Uterus (tissue), 4 donors: Measurements from ENCODE around the gene FEN1. TPM values are rescaled to one million over a fixed set of nuclear protein-coding genes. Genes with fewer than 3 reads are reported as not detected.

Experiments used
- DNase-seq, 2 donors: peaks; one replicate each; pipeline ENCODE4 v3.0.0-alpha.2; 2019 to 2020
- H3K27ac ChIP-seq, 2 donors: fragments of 200-600 bp; sonication (generic); 1 replicate in 1 of 2; 2 replicates in 1 of 2; pipeline ENCODE4 v1.5.1; 2016 to 2018
- H3K27me3 ChIP-seq, 2 donors: fragments of 200-600 bp; sonication (generic); one replicate each; pipeline ENCODE4 v1.5.1; 2018 to 2019; ENCODE audit warnings: control low read depth in 1 of 2
- H3K36me3 ChIP-seq, 2 donors: fragments of 200-600 bp; sonication (generic); one replicate each; pipeline ENCODE4 v1.5.1; 2019; ENCODE audit warnings: control low read depth in 1 of 2
- H3K4me1 ChIP-seq, 2 donors: fragments of 200-600 bp; sonication (generic); one replicate each; pipeline ENCODE4 v1.5.1; 2018 to 2019; ENCODE audit warnings: control low read depth in 1 of 2
- H3K4me3 ChIP-seq, 2 donors: fragments of 200-600 bp; sonication (generic); 1 replicate in 1 of 2; 2 replicates in 1 of 2; pipeline ENCODE4 v1.5.1; 2018 to 2019; ENCODE audit warnings: mild to moderate bottlenecking in 1 of 2
- H3K9me3 ChIP-seq, 2 donors: fragments of 200-600 bp; sonication (generic); one replicate each; pipeline ENCODE4 v1.5.1; 2019; ENCODE audit warnings: control low read depth in 1 of 2
- POLR2A ChIP-seq, 2 donors: fragments of 450-650 bp; IDR thresholded peaks; one replicate each; pipeline ENCODE4 v1.6.1; 2016; ENCODE audit warnings: antibody characterized with exemption in 2 of 2, mild to moderate bottlenecking in 1 of 2, moderate library complexity in 1 of 2
- intact Hi-C: fragments of 100-400 bp; cut with DNase I; formaldehyde crosslinking; loops from one replicate; pipeline ENCODE4 v1.15.1; 2023; ENCODE audit warnings: low total_unique reads
- total RNA-seq, 4 donors: library from RNA; depleted of rRNA in 3 of 4; stranded (reverse); fragments of >200 nt in 3 of 4; gene quantifications; one replicate each; pipeline versions ENCODE4 v1.1.0 to v1.2.4, GENCODE V29; 2014 to 2023
- TF ChIP-seq, protein P1 (sequence below), 4 experiments: fragments of 200-600 bp in 2 of 4; fragments of 450-650 bp in 2 of 4; sonication (generic) in 2 of 4; IDR thresholded peaks; one replicate each; pipeline ENCODE4 v1.5.1; 2016 to 2019; ENCODE audit warnings: antibody characterized with exemption in 4 of 4, mild to moderate bottlenecking in 2 of 4, moderate library complexity in 1 of 4
- donor health status: DM: yes; HTN: yes; CAD: no.

FEN1 gene, protein sequence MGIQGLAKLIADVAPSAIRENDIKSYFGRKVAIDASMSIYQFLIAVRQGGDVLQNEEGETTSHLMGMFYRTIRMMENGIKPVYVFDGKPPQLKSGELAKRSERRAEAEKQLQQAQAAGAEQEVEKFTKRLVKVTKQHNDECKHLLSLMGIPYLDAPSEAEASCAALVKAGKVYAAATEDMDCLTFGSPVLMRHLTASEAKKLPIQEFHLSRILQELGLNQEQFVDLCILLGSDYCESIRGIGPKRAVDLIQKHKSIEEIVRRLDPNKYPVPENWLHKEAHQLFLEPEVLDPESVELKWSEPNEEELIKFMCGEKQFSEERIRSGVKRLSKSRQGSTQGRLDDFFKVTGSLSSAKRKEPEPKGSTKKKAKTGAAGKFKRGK
- total RNA-seq, result 10 to 100 TPM in 1 of 4 donors, 1 to 10 TPM in 2, under 1 TPM in 1; 0.77 to 19.4 (median 6.8) TPM

DNA sequence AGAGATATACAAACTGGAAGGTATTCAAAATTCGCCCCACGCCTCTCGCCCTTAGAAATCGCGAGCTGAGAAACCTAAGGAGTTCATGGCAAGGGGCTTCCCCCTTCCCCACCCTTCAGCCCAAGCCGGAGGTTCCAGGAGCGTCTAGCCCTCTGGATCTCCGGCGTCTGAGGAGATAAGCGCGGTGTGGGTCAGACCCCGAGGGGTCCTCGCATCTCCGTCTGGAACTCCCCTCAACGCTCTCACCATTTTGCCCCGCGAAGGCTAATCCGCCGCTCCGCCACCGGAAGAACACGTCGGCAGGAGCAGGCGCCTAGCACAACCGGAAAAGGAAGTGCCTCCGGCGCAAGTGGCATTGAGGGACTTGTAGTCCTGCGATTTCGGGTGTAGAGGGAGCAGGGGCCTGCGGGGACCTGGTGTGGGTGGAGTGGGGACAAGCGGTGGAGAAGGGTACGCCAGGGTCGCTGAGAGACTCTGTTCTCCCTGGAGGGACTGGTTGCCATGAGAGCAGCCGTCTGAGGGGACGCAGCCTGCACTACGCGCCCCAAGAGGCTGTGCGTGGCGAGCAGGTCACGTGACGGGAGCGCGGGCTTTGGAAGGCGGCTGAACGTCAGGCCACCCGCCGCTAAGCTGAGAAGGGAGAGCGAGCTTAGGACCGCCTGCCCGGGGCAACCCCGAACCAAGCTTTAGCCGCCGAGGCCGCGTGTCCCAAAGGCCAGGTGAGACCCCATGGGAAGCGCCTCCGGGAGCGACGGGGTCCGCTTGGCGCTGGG, at the start of gene FEN1, which contains the start of gene TMEM258:
TSS of gene FEN1 (plus strand) at position 602 of the 773 bp plus-strand sequence. CDS start 2,451 bp downstream, outside the sequence.
TSS of gene TMEM258 (minus strand) at position 290 of the 773 bp plus-strand sequence. CDS start at position 249, 41 bp downstream.
- DNase-seq, result peak; percentile 84 to 86

DNA sequence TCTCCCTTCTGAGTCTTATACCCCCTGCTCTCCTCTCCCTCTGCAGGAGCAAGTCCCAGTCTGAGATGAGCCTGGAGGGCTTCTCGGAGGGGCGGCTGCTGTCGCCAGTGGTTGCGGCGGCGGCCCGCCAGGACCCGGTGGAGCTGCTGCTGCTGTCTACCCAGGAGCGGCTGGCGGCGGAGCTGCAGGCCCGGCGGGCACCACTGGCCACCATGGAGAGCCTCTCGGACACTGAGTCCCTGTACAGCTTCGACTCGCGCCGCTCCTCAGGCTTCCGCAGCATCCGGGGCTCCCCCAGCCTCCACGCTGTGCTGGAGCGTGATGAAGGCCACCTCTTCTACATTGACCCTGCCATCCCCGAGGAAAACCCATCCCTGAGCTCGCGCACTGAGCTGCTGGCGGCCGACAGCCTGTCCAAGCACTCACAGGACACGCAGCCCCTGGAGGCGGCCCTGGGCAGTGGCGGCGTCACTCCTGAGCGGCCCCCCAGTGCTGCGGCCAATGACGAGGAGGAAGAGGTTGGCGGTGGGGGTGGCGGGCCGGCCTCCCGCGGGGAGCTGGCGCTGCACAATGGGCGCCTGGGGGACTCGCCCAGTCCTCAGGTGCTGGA, 49.1 kb upstream of the FEN1 start:
- intact Hi-C loops, result no loop called here
- Histone ChIP-seq H3K27me3 (no peaks in the 10 kb centered on the region), H3K9me3 (no peaks in the 10 kb centered on the region), H3K36me3 (no peaks in the 10 kb centered on the region), H3K27ac (no peak overlapping the region), H3K4me1 (no peaks in the 10 kb centered on the region), H3K4me3 (no peak overlapping the region)
- DNase-seq, result no peak
- TF ChIP-seq POLR2A (IDR thresholded peaks at IDR 0.05), result no peak
- TF ChIP-seq, protein P1, sequence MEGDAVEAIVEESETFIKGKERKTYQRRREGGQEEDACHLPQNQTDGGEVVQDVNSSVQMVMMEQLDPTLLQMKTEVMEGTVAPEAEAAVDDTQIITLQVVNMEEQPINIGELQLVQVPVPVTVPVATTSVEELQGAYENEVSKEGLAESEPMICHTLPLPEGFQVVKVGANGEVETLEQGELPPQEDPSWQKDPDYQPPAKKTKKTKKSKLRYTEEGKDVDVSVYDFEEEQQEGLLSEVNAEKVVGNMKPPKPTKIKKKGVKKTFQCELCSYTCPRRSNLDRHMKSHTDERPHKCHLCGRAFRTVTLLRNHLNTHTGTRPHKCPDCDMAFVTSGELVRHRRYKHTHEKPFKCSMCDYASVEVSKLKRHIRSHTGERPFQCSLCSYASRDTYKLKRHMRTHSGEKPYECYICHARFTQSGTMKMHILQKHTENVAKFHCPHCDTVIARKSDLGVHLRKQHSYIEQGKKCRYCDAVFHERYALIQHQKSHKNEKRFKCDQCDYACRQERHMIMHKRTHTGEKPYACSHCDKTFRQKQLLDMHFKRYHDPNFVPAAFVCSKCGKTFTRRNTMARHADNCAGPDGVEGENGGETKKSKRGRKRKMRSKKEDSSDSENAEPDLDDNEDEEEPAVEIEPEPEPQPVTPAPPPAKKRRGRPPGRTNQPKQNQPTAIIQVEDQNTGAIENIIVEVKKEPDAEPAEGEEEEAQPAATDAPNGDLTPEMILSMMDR (IDR thresholded peaks at IDR 0.05), result no peak

More for the DNA sequence above, at the start of gene FEN1, which contains the start of gene TMEM258:
- Histone ChIP-seq H3K4me1 (peaks cover 3 to 5% of the 10 kb centered on the region in 2 donors), H3K4me3 (peak within 1 kb of the TSS; percentile 66 to 84), H3K36me3 (no peaks in the 10 kb centered on the region), H3K9me3 (no peaks in the 10 kb centered on the region), H3K27me3 (no peaks in the 10 kb centered on the region), H3K27ac (peak within 1 kb of the TSS; percentile 91 to 98)
- intact Hi-C loops, result loop anchor here (10.0 kb wide), 1 partner anchor 102 kb away; the partner anchor contains the start of gene FADS3
- TF ChIP-seq, protein P1 (IDR thresholded peaks at IDR 0.05), result peak in 1 of 4 experiments; percentile 47
- TF ChIP-seq POLR2A (IDR thresholded peaks at IDR 0.05), result peak in 1 of 2 donors; percentile 72

DNA sequence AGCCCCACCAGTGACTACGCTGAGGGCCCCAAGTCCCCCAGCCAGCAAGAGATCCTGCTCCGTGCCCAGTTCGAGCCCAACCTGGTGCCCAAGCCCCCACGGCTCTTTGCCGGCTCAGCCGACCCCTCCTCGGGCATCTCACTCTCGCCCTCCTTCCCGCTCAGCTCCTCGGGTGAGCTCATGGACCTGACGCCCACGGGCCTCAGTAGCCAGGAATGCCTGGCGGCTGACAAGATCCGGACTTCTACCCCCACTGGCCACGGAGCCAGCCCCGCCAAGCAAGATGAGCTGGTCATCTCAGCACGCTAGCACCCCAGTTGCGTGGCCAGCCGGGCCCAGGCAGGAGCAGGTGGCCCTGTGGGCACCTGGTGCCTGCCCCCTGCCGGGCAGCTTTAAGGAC, 48.5 kb upstream of the FEN1 start:
- DNase-seq, result no peak
- Histone ChIP-seq H3K27ac (no peak overlapping the region), H3K4me1 (no peaks in the 10 kb centered on the region), H3K27me3 (no peaks in the 10 kb centered on the region), H3K36me3 (no peaks in the 10 kb centered on the region), H3K9me3 (no peaks in the 10 kb centered on the region), H3K4me3 (no peak overlapping the region)
- intact Hi-C loops, result no loop called here
- no peak for TF ChIP-seq POLR2A (IDR thresholded peaks at IDR 0.05)
- TF ChIP-seq, protein P1 (IDR thresholded peaks at IDR 0.05), result no peak

DNA sequence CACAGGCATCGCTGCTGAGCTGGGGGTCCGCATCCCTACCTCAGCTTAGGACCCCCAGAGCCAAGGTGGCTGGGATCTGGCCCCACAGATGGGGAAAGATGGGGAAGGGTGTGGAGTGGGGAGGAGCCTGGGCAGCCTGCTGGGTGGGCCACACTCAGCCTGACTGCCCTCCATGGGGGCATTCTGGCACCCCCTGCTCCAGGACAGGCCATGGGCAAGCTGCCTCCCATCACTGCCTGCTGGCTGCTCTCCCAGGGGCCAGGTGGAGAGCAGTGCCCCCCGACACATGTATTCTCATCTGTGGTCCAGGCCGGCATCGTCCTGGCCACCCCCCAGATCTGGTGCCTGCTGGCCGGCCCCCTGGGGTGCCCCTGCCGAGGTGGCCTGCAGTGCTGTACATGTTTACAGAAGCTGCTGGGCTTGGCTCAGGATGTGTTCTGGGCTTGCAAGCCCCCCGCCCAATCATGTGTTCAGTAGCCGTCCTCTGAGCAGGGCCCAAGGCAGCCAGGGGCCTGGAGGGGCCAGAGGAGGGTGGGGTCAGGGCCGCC, 48.0 kb upstream of the FEN1 start:
- no peak for TF ChIP-seq POLR2A (IDR thresholded peaks at IDR 0.05)
- TF ChIP-seq, protein P1 (IDR thresholded peaks at IDR 0.05), result no peak
- Histone ChIP-seq H3K36me3 (no peaks in the 10 kb centered on the region), H3K4me1 (no peaks in the 10 kb centered on the region), H3K27me3 (no peaks in the 10 kb centered on the region), H3K9me3 (no peaks in the 10 kb centered on the region), H3K4me3 (no peak overlapping the region), H3K27ac (no peak overlapping the region)
- DNase-seq, result no peak
- intact Hi-C loops, result loop anchor here (5.0 kb wide), 1 partner anchor 43 kb away; no protein-coding TSS in a partner anchor
